Activated CD8-positive, alpha-beta memory T cell treated with anti-CD3 and anti-CD28 coated beads, Interleukin-2, amount 10 ng/mL, durations not matched to agents 7 days and 5 days (primary cell): ENCODE results near the gene SLC5A1. TPM values are rescaled to one million over a fixed set of nuclear protein-coding genes. Genes with fewer than 3 reads are reported as not detected.
"Not testable (repeated sequence)": the region's sequence is repeated elsewhere in the genome, so short reads cannot be mapped to it uniquely, and the experiment has no call there.

ENCODE experiments used
- ATAC-seq: fragments of 150-1000 bp; cut with Tn5 transposase; one replicate; pipeline ENCODE4 v1.10.0; 2021; ENCODE audit warnings: moderate library complexity
- CTCF ChIA-PET: fragments of 350-600 bp; sonication (Branson Sonifier 250); formaldehyde crosslinking; loops from one replicate; lab custom pipeline; 2021; ENCODE audit warnings: antibody characterized with exemption; lab: Charles Lee
- DNase-seq: peaks from one replicate; pipeline ENCODE4 v3.0.0-alpha.2; 2020
- H3K27ac Mint-ChIP-seq: one replicate; pipeline ENCODE4 v1.8.0; 2021; ENCODE audit warnings: mild to moderate bottlenecking, mixed read lengths
- H3K27me3 Mint-ChIP-seq: one replicate; pipeline ENCODE4 v1.8.0; 2021; ENCODE audit warnings: mixed read lengths
- H3K36me3 Mint-ChIP-seq: one replicate; pipeline ENCODE4 v1.8.0; 2021; ENCODE audit warnings: mild to moderate bottlenecking, mixed read lengths
- H3K4me1 Mint-ChIP-seq: one replicate; pipeline ENCODE4 v1.8.0; 2021; ENCODE audit warnings: mixed read lengths
- H3K4me3 Mint-ChIP-seq: one replicate; pipeline ENCODE4 v1.8.0; 2021; ENCODE audit warnings: mild to moderate bottlenecking, moderate library complexity, mixed read lengths
- H3K9me3 Mint-ChIP-seq: one replicate; pipeline ENCODE4 v1.8.0; 2022; ENCODE audit warnings: low read depth, mixed read lengths
- total RNA-seq, 2 experiments: library from RNA; stranded (reverse); gene quantifications; one replicate each; pipeline ENCODE4 v1.2.3, GENCODE V29; 2021

Gene SLC5A1
- total RNA-seq, 2 experiments from 2014 or later: not detected

- H3K27ac Mint-ChIP-seq, H3K4me3 Mint-ChIP-seq, DNase-seq, H3K27me3 Mint-ChIP-seq, H3K9me3 Mint-ChIP-seq, CTCF ChIA-PET, H3K36me3 Mint-ChIP-seq, ATAC-seq: not testable (repeated sequence)
- peaks cover 38% of the 10 kb centered on the region for H3K4me1 Mint-ChIP-seq
Observed at GRCh38 chr22:32148372-32148771, 105.3 kb downstream of the SLC5A1 start.

- H3K4me3 Mint-ChIP-seq, CTCF ChIA-PET, DNase-seq, H3K9me3 Mint-ChIP-seq, H3K36me3 Mint-ChIP-seq, H3K27ac Mint-ChIP-seq, ATAC-seq, H3K27me3 Mint-ChIP-seq: not testable (repeated sequence)
- peaks cover 25% of the 10 kb centered on the region for H3K4me1 Mint-ChIP-seq
Observed at GRCh38 chr22:32150647-32151046, 107.6 kb downstream of the SLC5A1 start.

- CTCF ChIA-PET, H3K27me3 Mint-ChIP-seq, H3K9me3 Mint-ChIP-seq, H3K36me3 Mint-ChIP-seq, DNase-seq, H3K4me3 Mint-ChIP-seq, H3K27ac Mint-ChIP-seq, ATAC-seq: not testable (repeated sequence)
- peaks cover 25% of the 10 kb centered on the region for H3K4me1 Mint-ChIP-seq
Observed at GRCh38 chr22:32151641-32152040, 108.6 kb downstream of the SLC5A1 start.

GRCh38 chr22:32154727-32155126, 111.7 kb downstream of the SLC5A1 start:
- CTCF ChIA-PET: interaction anchor here (1.4 kb wide), 1 partner anchor 111 kb away, joined by 3 read pairs; no protein-coding TSS in a partner anchor
- not testable (repeated sequence) for ATAC-seq, H3K27me3 Mint-ChIP-seq, H3K27ac Mint-ChIP-seq, H3K9me3 Mint-ChIP-seq, H3K4me3 Mint-ChIP-seq, DNase-seq, H3K36me3 Mint-ChIP-seq
- peaks cover 27% of the 10 kb centered on the region for H3K4me1 Mint-ChIP-seq

GRCh38 chr22:32157632-32158031, 114.6 kb downstream of the SLC5A1 start:
- H3K4me1 Mint-ChIP-seq: peaks cover 18% of the 10 kb centered on the region
- not testable (repeated sequence) for DNase-seq, H3K4me3 Mint-ChIP-seq, H3K27me3 Mint-ChIP-seq, H3K9me3 Mint-ChIP-seq, ATAC-seq, H3K36me3 Mint-ChIP-seq, H3K27ac Mint-ChIP-seq
- CTCF ChIA-PET: interaction anchor here (1.1 kb wide), 1 partner anchor 12 kb away, joined by 3 read pairs; no protein-coding TSS in a partner anchor

- Mint-ChIP-seq H3K9me3 (no peaks in the 10 kb centered on the region), H3K27me3 (peaks cover 15% of the 10 kb centered on the region), H3K4me1 (peaks cover 7% of the 10 kb centered on the region), H3K36me3 (no peaks in the 10 kb centered on the region), H3K27ac (no peak within 1 kb of the TSS), H3K4me3 (no peak within 1 kb of the TSS)
- ATAC-seq: no peak
- CTCF ChIA-PET: interaction anchor here (1.1 kb wide), 1 partner anchor 11 kb away, joined by 3 read pairs; no protein-coding TSS in a partner anchor
- no peak for DNase-seq
Observed at GRCh38 chr22:32158712-32159533, 115.9 kb downstream of the SLC5A1 start, which contains the start of gene C22orf42. Gene C22orf42 (minus strand): TSS chr22:32159303. CDS start chr22:32159215, 88 bp downstream.

- H3K36me3 Mint-ChIP-seq, CTCF ChIA-PET, DNase-seq, H3K27ac Mint-ChIP-seq, H3K4me3 Mint-ChIP-seq, H3K9me3 Mint-ChIP-seq, ATAC-seq: not testable (repeated sequence)
- Mint-ChIP-seq H3K27me3 (peaks cover 15% of the 10 kb centered on the region), H3K4me1 (peaks cover 10% of the 10 kb centered on the region)
Observed at GRCh38 chr22:32160411-32160810, 117.3 kb downstream of the SLC5A1 start.

Other genes with a start within 250 kb of the SLC5A1 start
- 100 to 1,000 TPM; 224 to 254 TPM for gene YWHAH, start 98.7 kb upstream of the SLC5A1 start, total RNA-seq
- gene C22orf42, start 116.0 kb downstream of the SLC5A1 start, total RNA-seq: not detected
- under 1 TPM; 0.16 to 0.41 TPM for gene RFPL2, start 161.8 kb downstream of the SLC5A1 start, total RNA-seq
- not detected for gene SLC5A4, start 212.1 kb downstream of the SLC5A1 start, total RNA-seq